ENCODE data around the gene UTP11. TPM values are rescaled to one million over a fixed set of nuclear protein-coding genes. Genes with fewer than 3 reads are reported as not detected.
"Not testable (repeated sequence)": the region's sequence is repeated elsewhere in the genome, so short reads cannot be mapped to it uniquely, and the experiment has no call there.

Gene UTP11, protein sequence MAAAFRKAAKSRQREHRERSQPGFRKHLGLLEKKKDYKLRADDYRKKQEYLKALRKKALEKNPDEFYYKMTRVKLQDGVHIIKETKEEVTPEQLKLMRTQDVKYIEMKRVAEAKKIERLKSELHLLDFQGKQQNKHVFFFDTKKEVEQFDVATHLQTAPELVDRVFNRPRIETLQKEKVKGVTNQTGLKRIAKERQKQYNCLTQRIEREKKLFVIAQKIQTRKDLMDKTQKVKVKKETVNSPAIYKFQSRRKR
- 10 to 100 TPM; 59.9 to 60.0 TPM for total RNA-seq

DNA sequence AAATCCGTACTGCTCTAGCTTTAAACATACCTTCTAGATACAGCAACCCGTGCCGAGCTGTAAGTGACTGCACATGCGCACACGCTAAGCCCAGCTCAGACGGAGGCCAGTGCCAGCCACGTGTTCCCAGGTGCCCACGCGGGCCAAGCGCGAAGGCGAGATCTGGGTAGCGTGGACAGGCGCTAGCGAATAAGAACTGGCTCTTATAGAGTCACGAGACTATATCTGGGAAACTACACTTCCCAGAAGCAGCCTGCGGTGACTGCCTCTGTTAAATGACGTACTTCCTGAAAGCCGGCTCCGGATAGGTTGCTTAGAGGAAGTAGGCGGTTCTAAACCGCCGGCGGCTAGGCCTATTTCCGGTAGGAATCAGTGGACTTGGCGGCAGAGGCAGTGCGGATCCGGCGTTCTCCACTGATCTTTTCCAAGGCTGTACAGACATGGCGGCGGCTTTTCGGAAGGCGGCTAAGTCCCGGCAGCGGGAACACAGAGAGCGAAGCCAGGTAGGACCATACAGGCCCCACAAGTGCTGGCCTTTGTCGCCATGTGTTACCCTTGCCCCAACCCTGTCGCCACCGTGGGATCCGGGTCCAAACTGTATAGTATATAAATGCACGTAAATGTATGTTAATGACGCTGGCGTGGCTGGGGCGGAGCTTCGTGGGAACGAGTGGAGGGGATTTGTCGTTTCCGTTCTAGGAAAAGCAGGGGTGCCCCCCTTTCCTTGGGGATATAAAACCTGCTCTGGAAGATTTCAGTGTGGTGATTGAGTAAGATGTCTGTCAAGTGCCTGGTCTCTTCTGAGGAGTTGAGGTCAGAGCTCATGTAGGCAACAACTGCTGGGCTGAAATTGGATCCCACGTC is at the start of gene UTP11:
TSS of gene UTP11 (plus strand) at position 372 of the 864 bp plus-strand sequence. CDS start at position 441, 69 bp downstream.
- DNase-seq (ENCODE audit: low spot score) (peak; percentile 95), ATAC-seq (peak; percentile 94 to 96)
- peaks cover 54 to 56% of the 10 kb centered on the region in 2 donors for H3K4me1 Mint-ChIP-seq (ENCODE audit: low read depth in 2 of 2)
- peak within 1 kb of the TSS; percentile 97 for H3K4me3 Mint-ChIP-seq
- peak within 1 kb of the TSS; percentile 96 to 100 for H3K27ac Mint-ChIP-seq
- H3K27me3 Mint-ChIP-seq, result no peaks in the 10 kb centered on the region
- H3K9me3 Mint-ChIP-seq, result no peaks in the 10 kb centered on the region
- H3K36me3 Mint-ChIP-seq, result peaks cover 5% of the 10 kb centered on the region

DNA sequence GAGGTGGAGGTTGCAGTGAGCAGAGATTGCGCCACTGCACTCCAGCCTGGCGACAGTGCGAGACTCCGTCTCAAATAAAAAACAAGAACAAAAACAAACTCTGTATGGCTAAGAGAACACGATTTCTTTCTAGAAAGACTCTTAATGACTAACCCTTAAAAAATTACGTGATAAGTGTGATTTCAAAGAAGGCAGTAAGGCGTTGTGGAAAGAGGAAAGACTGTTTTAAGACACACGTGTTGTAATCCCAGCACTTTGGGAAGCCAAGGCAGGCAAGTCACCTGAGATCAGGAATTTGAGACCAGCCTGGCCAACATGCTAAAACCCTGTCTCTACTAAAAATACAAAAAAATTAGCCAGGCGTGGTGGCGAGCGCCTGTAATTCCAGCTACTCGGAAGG is 48.4 kb upstream of the UTP11 start:
- H3K4me3 Mint-ChIP-seq; H3K27me3 Mint-ChIP-seq; H3K9me3 Mint-ChIP-seq; H3K4me1 Mint-ChIP-seq (ENCODE audit: low read depth in 2 of 2); H3K27ac Mint-ChIP-seq; DNase-seq (ENCODE audit: low spot score); ATAC-seq: not testable (repeated sequence)
- peaks cover 15% of the 10 kb centered on the region for H3K36me3 Mint-ChIP-seq

DNA sequence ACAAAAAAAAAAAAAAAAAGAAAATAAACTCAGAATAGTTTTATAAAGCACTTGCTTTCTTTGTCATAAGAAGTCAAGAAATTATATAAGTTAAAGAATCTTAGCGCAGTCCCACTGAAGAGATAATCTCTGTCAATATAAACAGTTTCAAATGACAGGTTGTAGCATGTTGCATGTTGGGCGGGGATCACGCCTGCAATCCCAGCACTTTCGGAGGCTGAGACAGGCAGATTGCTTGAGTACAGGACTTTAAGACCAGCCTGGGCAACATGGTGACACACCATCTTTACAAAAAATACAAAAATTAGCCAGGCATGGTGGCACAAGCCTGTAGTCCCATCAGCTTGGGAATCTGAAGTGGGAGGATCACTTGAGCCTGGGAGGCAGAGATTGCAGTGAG is 47.2 kb upstream of the UTP11 start:
- Mint-ChIP-seq H3K27ac (no peak overlapping the region), H3K9me3 (no peaks in the 10 kb centered on the region), H3K27me3 (no peaks in the 10 kb centered on the region), H3K4me1 (ENCODE audit: low read depth in 2 of 2) (no peaks in the 10 kb centered on the region), H3K4me3 (no peak overlapping the region), H3K36me3 (peaks cover 18% of the 10 kb centered on the region)
- no peak for DNase-seq (ENCODE audit: low spot score)
- ATAC-seq, result no peak

DNA sequence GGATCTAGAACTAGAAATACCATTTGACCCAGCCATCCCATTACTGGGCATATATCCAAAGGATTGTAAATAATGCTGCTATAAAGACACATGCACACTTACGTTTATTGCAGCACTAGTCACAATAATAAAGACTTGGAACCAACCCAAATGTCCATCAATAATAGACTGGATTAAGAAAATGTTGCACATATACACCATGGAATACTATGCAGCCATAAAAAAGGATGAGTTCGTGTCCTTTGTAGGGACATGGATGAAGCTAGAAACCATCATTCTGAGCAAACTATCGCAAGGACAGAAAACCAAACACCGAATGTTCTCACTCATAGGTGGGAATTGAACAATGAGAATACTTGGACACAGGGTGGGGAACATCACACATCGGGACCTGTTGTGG is 38.9 kb upstream of the UTP11 start:
- H3K9me3 Mint-ChIP-seq; H3K27ac Mint-ChIP-seq; H3K27me3 Mint-ChIP-seq; DNase-seq (ENCODE audit: low spot score); ATAC-seq; H3K4me3 Mint-ChIP-seq: not testable (repeated sequence)
- H3K4me1 Mint-ChIP-seq (ENCODE audit: low read depth in 2 of 2), result peaks cover 17 to 18% of the 10 kb centered on the region in 2 donors
- peaks cover 70% of the 10 kb centered on the region for H3K36me3 Mint-ChIP-seq

DNA sequence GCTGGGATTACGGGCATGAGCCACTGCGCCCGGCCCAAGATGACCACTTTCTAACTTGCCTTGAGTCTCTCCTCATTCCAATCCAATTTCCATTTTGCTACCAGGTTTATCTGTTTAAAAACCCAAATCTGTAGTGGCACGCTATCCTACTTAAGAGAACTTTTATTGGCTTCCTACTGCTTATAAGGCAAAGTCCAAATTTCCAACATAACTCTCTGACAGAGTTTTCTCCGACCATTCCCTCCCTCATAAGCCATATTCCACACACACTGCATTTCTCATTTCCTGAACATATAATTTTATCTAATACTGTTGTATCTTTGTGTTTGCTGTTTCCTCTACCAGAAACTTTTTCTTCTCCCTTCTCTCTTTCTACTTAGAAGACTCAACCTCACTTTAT is 38.0 kb upstream of the UTP11 start:
- no peaks in the 10 kb centered on the region for H3K9me3 Mint-ChIP-seq
- ATAC-seq, result no peak
- peaks cover 72% of the 10 kb centered on the region for H3K36me3 Mint-ChIP-seq

DNA sequence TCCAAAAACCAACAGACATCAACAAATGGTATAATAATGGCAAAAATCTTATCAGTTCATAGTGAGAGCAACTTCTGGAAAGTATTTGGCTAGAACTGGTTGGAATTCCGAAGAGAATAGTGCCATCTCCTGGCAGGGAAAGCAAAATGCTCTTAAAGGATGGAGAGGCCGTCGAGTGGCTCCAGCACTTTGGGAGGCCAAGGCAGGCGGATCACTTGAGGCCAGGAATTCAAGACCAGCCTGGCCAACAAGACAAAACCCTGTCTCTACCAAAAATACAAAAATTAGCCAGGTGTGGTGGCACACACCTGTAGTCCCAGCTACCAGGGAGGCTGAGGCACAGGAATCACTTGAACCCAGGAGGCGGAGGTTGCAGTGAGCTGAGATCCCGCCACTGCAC is 37.5 kb upstream of the UTP11 start:
- not testable (repeated sequence) for H3K27me3 Mint-ChIP-seq; H3K9me3 Mint-ChIP-seq; DNase-seq (ENCODE audit: low spot score); H3K27ac Mint-ChIP-seq; H3K4me3 Mint-ChIP-seq; ATAC-seq
- peaks cover 71% of the 10 kb centered on the region for H3K36me3 Mint-ChIP-seq
- H3K4me1 Mint-ChIP-seq (ENCODE audit: low read depth in 2 of 2), result peaks cover 17 to 18% of the 10 kb centered on the region in 2 donors

More for the DNA sequence above, 38.0 kb upstream of the UTP11 start:
- Mint-ChIP-seq H3K27me3 (no peaks in the 10 kb centered on the region), H3K4me3 (no peak overlapping the region), H3K27ac (no peak overlapping the region), H3K4me1 (ENCODE audit: low read depth in 2 of 2) (peaks cover 17 to 18% of the 10 kb centered on the region in 2 donors)
- DNase-seq (ENCODE audit: low spot score), result no peak

DNA sequence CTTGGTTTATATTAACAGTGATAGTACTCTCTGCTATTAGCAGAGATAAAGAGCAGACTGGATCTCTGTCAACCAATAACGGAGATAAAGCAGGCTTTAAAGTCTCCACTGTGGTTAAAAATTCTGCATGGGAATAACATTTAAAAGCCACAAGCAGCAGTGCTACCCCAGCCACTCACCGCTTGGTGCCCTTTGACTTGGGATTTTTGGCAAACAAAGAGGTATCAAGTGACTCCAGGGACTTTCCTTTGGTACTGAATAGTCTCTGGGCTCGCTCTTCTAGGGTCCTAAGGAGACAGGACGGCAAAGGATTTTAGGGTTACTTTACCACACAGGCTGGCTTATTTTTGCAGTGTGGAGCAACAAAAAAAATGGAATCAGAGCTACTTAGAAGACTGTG is 34.0 kb upstream of the UTP11 start:
- ATAC-seq, result no peak
- Mint-ChIP-seq H3K27ac (no peak overlapping the region), H3K9me3 (no peaks in the 10 kb centered on the region)

DNA sequence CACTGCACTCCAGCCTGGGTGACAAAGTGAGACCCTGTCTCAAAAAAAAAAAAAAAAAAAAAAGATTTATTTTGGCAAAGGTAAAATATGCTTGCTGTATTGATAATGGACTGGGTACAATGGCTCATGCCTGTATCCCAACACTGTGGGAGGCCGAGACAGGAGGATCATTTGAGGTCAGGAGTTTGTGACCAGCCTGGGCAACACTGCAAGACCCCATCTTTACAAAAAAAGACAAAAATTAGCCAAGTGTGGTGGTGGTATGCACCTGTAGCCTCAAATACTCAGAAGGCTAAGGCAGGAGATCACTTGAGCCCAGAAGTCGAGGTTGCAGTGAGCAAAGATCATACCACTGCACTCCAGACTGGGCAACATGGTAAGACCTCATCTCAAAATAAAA is 29.0 kb upstream of the UTP11 start:
- Mint-ChIP-seq H3K27ac (no peak overlapping the region), H3K36me3 (peaks cover 37% of the 10 kb centered on the region), H3K27me3 (no peaks in the 10 kb centered on the region), H3K4me3 (no peak overlapping the region), H3K4me1 (ENCODE audit: low read depth in 2 of 2) (peaks cover 7 to 12% of the 10 kb centered on the region in 2 donors), H3K9me3 (no peaks in the 10 kb centered on the region)
- ATAC-seq (no peak), DNase-seq (ENCODE audit: low spot score) (no peak)

More for the DNA sequence above, 34.0 kb upstream of the UTP11 start:
- Mint-ChIP-seq H3K36me3 (peaks cover 49% of the 10 kb centered on the region), H3K4me1 (ENCODE audit: low read depth in 2 of 2) (peaks cover 2 to 7% of the 10 kb centered on the region in 2 donors), H3K4me3 (no peak overlapping the region), H3K27me3 (no peaks in the 10 kb centered on the region)
- DNase-seq (ENCODE audit: low spot score), result no peak

DNA sequence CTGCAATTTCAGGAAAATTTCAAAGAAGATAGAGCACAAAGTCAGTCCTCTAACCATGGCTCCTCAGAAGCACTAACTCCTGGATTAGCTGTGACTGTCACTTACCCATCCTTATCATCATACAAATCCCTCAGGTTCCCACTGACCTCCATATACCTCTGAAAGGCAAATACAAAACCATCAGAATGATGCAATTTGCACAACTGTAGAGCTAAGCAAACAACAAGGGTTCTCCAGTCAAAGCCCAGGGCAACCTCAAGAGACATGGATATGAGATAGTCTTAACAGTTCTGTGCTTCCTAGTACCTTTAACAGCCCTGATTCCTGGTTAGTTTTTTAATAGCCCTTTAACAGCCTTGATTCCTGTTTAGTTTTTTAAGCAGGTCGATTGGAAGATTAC is 24.9 kb upstream of the UTP11 start:
- Mint-ChIP-seq H3K36me3 (peaks cover 16% of the 10 kb centered on the region), H3K4me3 (peak overlapping the region; percentile 90), H3K9me3 (no peaks in the 10 kb centered on the region), H3K27me3 (no peaks in the 10 kb centered on the region), H3K4me1 (ENCODE audit: low read depth in 2 of 2) (peaks cover 12 to 20% of the 10 kb centered on the region in 2 donors), H3K27ac (peak overlapping the region in 1 of 2 donors; percentile 97)
- ATAC-seq (no peak), DNase-seq (ENCODE audit: low spot score) (no peak)

DNA sequence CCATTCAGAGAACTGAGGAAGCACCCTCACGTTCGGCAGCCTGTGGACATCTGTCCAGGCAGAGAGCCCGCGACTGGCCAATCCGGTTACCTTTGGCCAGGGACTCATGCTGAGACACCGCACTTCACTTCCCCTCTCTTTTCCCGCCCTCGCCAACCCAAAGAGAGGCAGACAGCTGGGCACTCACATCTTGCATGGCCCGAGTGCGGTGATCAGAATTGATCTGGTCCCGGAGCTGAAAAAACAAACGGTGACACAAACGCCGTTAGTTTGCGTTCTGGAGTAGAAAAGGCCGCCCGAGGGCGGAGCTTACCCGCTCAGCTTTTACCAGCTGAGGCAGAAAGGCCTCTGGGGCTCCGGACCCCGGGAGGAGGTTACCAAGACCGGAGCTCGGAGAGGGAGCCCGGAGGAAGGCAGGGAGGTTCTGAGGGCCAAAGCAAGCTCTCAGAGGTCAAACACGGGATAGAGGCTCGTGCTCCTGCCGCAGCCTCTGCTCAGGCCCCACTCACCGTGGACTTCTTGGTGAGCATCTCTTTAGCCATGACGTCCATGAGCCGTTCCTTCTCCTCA is 23.1 kb upstream of the UTP11 start:
- DNase-seq (ENCODE audit: low spot score), result no peak
- H3K36me3 Mint-ChIP-seq, result peaks cover 11% of the 10 kb centered on the region
- peak overlapping the region; percentile 80 to 97 for H3K27ac Mint-ChIP-seq
- no peaks in the 10 kb centered on the region for H3K9me3 Mint-ChIP-seq
- H3K27me3 Mint-ChIP-seq, result no peaks in the 10 kb centered on the region
- H3K4me3 Mint-ChIP-seq, result peak overlapping the region; percentile 90
- peaks cover 15 to 20% of the 10 kb centered on the region in 2 donors for H3K4me1 Mint-ChIP-seq (ENCODE audit: low read depth in 2 of 2)
- peak; percentile 43 to 60 for ATAC-seq

DNA sequence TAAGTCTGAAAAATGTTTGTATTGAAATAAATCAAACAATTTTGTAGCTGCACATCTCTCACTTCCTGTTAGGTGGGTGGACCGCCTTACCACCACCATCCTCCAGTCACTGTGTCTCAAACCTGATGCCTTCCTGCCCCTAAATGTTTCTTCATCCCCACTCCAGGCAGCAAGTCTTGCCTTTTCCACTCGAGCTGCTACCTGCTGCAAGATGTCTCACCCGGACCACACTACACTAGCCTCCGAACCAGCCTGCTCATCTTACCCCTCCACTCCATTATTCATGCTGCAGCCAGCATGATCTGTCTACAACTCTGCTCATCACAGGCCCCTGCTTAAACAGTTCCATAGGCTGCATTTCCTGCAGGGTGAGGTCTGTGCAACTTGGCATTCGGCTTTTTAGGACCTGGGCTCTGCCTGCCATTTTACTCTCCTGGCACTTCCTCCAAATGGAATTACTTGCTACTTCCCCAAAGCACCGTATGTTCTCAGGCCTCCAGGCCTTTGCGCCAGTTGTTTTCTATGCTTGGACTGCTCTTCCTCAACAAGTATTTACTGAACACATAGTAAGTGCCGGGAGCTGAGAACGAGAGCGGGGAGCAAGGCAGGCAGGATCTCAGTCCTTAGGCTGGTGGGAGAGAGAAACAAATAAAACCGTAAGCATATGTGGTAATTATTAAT is 17.5 kb upstream of the UTP11 start:
- H3K27ac Mint-ChIP-seq, result peak overlapping the region; percentile 41 to 85
- peak overlapping the region; percentile 23 for H3K4me3 Mint-ChIP-seq
- H3K27me3 Mint-ChIP-seq, result no peaks in the 10 kb centered on the region
- no peaks in the 10 kb centered on the region for H3K9me3 Mint-ChIP-seq
- DNase-seq (ENCODE audit: low spot score), result no peak
- ATAC-seq, result no peak
- H3K36me3 Mint-ChIP-seq, result peaks cover 4% of the 10 kb centered on the region
- H3K4me1 Mint-ChIP-seq (ENCODE audit: low read depth in 2 of 2), result peaks cover 28 to 38% of the 10 kb centered on the region in 2 donors

DNA sequence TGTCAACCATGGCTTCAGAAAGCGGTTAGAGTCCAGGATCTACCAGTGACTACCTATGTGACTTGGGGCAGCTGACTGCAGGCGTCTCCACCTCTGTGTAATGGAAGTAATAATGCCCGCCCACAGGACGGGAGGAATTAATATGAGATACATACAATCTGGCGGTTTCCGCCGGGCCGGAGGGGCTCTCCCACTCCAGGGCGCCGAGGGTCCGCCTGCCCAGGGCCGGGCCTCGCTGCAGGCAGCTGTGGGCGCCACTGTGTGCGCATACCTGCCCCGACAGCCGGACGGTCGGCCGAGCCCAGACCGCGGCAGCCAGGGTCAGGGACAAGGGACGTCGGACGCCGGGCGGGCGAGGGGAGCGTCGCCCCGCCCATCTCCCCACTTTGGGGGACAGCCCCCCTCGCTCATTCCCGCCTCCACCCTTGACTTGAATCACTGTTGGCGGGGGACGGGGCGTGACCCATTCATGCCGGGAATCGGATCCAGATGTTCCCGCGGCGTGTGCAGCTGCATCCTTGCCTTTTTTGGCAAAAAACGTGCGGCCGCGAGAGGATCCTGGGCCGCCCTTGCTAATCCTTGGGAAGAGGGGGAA is 16.7 kb upstream of the UTP11 start:
- ATAC-seq, result peak in 1 of 2 donors; percentile 61
- Mint-ChIP-seq H3K27ac (peak overlapping the region in 1 of 2 donors; percentile 98), H3K36me3 (peaks cover 4% of the 10 kb centered on the region), H3K9me3 (no peaks in the 10 kb centered on the region), H3K27me3 (no peaks in the 10 kb centered on the region), H3K4me1 (ENCODE audit: low read depth in 2 of 2) (peaks cover 32 to 43% of the 10 kb centered on the region in 2 donors), H3K4me3 (no peak overlapping the region)
- DNase-seq (ENCODE audit: low spot score), result no peak
